MCF 10A (cell line): ENCODE data around the gene AFTPH. TPM values are rescaled to one million over a fixed set of nuclear protein-coding genes. Genes with fewer than 3 reads are reported as not detected.

ENCODE experiments used
- BruUV-seq: library from RNA; stranded (reverse); fragments of 400-500 nt; replicated peaks from 2 replicates; lab custom pipeline; 2021; lab: Mats Ljungman, UMichigan
- CTCF ChIA-PET: fragments of 300-600 bp; sonication (Branson Sonifier 250); formaldehyde crosslinking; extraction: SDS; loops from one replicate; lab custom pipeline; 2021; ENCODE audit warnings: antibody characterized with exemption, inconsistent platforms; lab: Yijun Ruan, JAX
- POLR2A ChIA-PET: fragments of 300-600, 350-650 bp; sonication (Branson Sonifier 250); formaldehyde crosslinking; extraction: SDS; loops from one replicate; lab custom pipeline; 2020; ENCODE audit warnings: antibody characterized with exemption, inconsistent platforms; lab: Yijun Ruan, JAX
- DNase-seq: peaks from one replicate; pipeline ENCODE4 v3.0.0-alpha.2; 2018; ENCODE audit not compliant: unreplicated experiment
- H3K27ac Mint-ChIP-seq: one replicate; pipeline ENCODE4 v1.8.0; 2022; ENCODE audit warnings: mild to moderate bottlenecking, low read depth, mixed read lengths; ENCODE audit not compliant: unreplicated experiment
- H3K27me3 Mint-ChIP-seq: one replicate; pipeline ENCODE4 v1.8.0; 2022; ENCODE audit warnings: mixed read lengths; ENCODE audit not compliant: insufficient read depth, unreplicated experiment
- H3K36me3 Mint-ChIP-seq: one replicate; pipeline ENCODE4 v1.8.0; 2022; ENCODE audit warnings: mild to moderate bottlenecking, moderate library complexity, mixed read lengths; ENCODE audit not compliant: insufficient read depth, unreplicated experiment
- H3K4me1 Mint-ChIP-seq: one replicate; pipeline ENCODE4 v1.8.0; 2022; ENCODE audit warnings: mixed read lengths; ENCODE audit not compliant: insufficient read depth, unreplicated experiment
- H3K4me3 Mint-ChIP-seq: one replicate; pipeline ENCODE4 v1.8.0; 2022; ENCODE audit warnings: mild to moderate bottlenecking, moderate library complexity, mixed read lengths; ENCODE audit not compliant: unreplicated experiment
- H3K9me3 Mint-ChIP-seq: one replicate; pipeline ENCODE4 v1.8.0; 2022; ENCODE audit warnings: mixed read lengths; ENCODE audit not compliant: unreplicated experiment
- CTCF ChIP-seq: fragments of 200-600 bp; IDR thresholded peaks from one replicate; pipeline ENCODE4 v1.8.0; 2022; ENCODE audit warnings: antibody characterized with exemption, mild to moderate bottlenecking; ENCODE audit not compliant: unreplicated experiment
- intact Hi-C: fragments of 100-400 bp; cut with micrococcal nuclease; formaldehyde crosslinking; loops from 2 replicates; pipeline ENCODE4 v1.14.1; 2022
- microRNA-seq: library from miRNA; unstranded; fragments of <30 nt; microRNA quantifications from one replicate; pipeline ENCODE4 v1.2.0, GENCODE V29; 2022
- total RNA-seq: library from RNA; stranded (reverse); gene quantifications from 2 replicates; pipeline ENCODE4 v1.2.3, GENCODE V29; 2022

AFTPH gene
- total RNA-seq, 1 experiment from 2014 or later, result 24.7 TPM

GRCh38 chr2:64640153-64641044, 116.3 kb downstream of the AFTPH start:
- no peak for DNase-seq
- Mint-ChIP-seq H3K36me3 (peaks cover 21% of the 10 kb centered on the region), H3K9me3 (no peaks in the 10 kb centered on the region), H3K27me3 (no peaks in the 10 kb centered on the region), H3K27ac (peak overlapping the region; percentile 71), H3K4me1 (peaks cover 32% of the 10 kb centered on the region), H3K4me3 (no peak overlapping the region)
- CTCF ChIA-PET, result interaction anchor here (0.6 to 1.9 kb wide), 5 partner anchors 8 to 127 kb away, joined by 3 to 5 read pairs (median 4); no protein-coding TSS in a partner anchor
- POLR2A ChIA-PET, result interaction anchor here (0.6 to 12.6 kb wide), 5 partner anchors 11 to 664 kb away, joined by 3 to 216 read pairs (median 4); partner anchors contain the start of gene SERTAD2
- BruUV-seq, result no TSS peak
- TF ChIP-seq CTCF, result no peak
- intact Hi-C loops, result loop anchor here (10.0 kb wide), 1 partner anchor 194 kb away; no protein-coding TSS in a partner anchor

- no TSS peak for BruUV-seq
- POLR2A ChIA-PET, result interaction anchor here (0.5 to 17.8 kb wide), 7 partner anchors 10 to 220 kb away, joined by 3 to 724 read pairs (median 60); partner anchors contain the start of genes AFTPH and SERTAD2
- CTCF ChIA-PET, result interaction anchor here (0.6 to 5.7 kb wide), 5 partner anchors 55 to 228 kb away, joined by 3 to 44 read pairs (median 3); no protein-coding TSS in a partner anchor
- no peak overlapping the region for H3K4me3 Mint-ChIP-seq
- peak overlapping the region; percentile 78 for H3K27ac Mint-ChIP-seq
- no peaks in the 10 kb centered on the region for H3K9me3 Mint-ChIP-seq
- DNase-seq, result no peak
- H3K36me3 Mint-ChIP-seq, result peaks cover 12% of the 10 kb centered on the region
- intact Hi-C loops, result loop anchor here (10.0 kb wide), 1 partner anchor 193 kb away; no protein-coding TSS in a partner anchor
- H3K4me1 Mint-ChIP-seq, result peaks cover 32% of the 10 kb centered on the region
- H3K27me3 Mint-ChIP-seq, result no peaks in the 10 kb centered on the region
- TF ChIP-seq CTCF, result no peak
These were observed 117.5 kb downstream of the AFTPH start for GRCh38 chr2:64641599-64641998.

Small RNA genes lying within 50 kb of the gene (microRNA-seq; reads per million reads assigned to microRNA genes)
- gene MIR4434, result not detected

Other genes starting within 250 kb of the AFTPH start
- 11.4 and 13.5 TPM in 2 replicates for gene LGALSL, start 70.2 kb upstream of the AFTPH start, total RNA-seq
- gene SERTAD2, start 129.6 kb downstream of the AFTPH start, total RNA-seq, result 15.0 and 21.6 TPM in 2 replicates